Ramos (cell line): ENCODE results near the gene MAPT.

ENCODE experiments used
- in situ Hi-C: fragments of 300-500 bp; cut with MboI; formaldehyde crosslinking; loops from one replicate; pipeline ENCODE4 v1.14.3; 2022; ENCODE audit warnings: low sequenced_read_pairs; ENCODE audit not compliant: unreplicated experiment

The MAPT gene

DNA sequence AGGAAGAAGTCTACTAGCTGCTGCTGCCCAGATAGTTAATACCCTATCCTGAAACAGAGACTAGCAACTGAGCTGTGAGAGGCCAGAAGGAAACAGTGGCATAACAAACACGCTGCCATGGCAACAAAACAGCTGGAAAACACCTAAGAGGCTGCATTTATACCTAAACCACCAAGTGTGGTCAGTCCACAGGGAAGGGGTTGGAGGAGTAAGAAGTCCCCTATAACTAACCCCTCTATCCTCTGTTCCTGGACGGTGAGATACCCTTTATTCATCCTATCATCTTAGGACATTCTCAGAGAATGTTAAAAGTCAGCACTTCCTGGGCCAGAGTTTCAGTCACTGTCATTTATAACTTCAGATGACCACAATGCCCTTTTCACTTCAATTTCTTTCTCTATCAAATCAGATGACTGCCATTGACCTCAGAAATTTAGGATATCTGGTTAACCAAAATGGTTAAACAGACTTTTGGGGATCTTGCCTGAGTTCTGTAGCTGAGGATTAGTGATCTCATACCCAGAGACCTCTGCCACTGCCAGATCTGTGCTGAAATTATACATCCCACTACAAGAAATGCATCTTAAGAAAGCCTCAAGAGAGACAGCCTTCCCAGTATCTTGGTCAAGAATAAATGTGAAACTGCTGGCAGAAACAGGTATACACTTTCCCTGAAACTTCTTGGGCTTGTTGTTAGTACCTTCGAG lies 140.9 kb downstream of the MAPT start:
- in situ Hi-C loops = loop anchor here (25.0 kb wide), 1 partner anchor 177 kb away; no protein-coding TSS in a partner anchor

- in situ Hi-C loops = loop anchor here (25.0 kb wide), 1 partner anchor 176 kb away; no protein-coding TSS in a partner anchor
Observed at GRCh38 chr17:46036491-46036890, 142.1 kb downstream of the MAPT start.

DNA sequence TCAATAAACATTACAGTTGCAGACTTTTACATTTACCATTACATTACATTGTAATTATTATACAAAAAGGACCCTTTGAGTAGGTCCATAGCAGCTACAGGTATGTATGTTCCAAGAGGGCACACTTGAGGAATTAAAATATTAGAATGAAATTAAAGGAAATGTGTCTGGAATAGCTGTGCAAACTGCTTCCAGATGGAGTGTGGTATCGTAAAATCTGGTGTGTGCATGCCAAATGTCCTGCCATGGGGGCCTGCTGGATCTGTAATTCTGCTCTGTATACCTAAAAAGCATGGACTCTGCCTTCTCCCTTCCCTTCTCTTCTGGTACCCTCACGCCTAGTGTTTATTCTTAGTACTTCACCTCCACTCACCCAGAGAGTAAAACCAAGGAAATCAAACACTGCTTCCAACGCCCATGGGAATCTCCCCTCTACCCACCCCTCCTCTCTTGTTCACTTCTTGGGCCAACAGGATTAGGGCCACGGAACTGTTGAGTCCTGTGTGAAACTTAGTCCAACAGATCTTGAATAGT lies 143.4 kb downstream of the MAPT start:
- in situ Hi-C loops = loop anchor here (25.0 kb wide), 1 partner anchor 175 kb away; no protein-coding TSS in a partner anchor

DNA sequence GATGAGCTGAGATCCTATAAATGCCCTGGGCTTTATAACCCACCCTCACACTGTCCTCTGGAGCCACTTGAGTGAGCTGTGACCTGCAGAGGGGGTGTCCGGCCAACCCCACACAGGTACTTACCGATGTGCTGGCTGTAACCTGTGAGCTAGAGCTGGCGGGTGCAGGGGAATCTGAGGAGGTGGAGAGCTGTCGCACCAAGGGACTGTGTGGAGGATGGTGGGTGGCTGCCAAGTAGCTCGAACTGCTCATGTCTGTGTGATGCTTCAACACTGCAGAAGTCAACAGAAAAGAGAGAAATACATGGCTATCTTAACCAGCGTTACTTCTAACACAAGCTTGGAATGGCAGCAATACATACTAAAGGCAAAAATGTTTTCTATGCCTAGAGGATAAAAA lies 144.1 kb downstream of the MAPT start:
- in situ Hi-C loops = loop anchor here (25.0 kb wide), 1 partner anchor 174 kb away; no protein-coding TSS in a partner anchor

DNA sequence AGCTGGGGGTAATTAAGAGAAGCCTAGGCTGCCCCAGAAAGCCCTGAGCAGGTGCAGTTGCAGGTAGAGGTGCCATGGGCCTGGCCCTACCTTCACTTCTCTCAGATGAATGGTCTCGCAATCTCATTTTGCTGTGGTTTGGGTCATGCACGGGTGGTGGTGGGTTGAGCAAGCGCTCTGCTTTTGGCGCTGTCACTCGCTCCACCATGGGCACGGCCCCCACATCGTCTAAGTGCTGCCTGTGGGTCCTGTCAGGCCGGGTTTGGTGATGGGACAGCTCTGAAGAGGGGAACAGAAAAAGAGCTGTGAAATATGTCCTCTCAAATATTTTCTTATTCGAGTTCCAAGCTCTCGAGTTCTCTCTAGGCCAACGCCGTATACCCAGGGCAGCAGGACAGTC lies 144.6 kb downstream of the MAPT start:
- in situ Hi-C loops = loop anchor here (25.0 kb wide), 1 partner anchor 173 kb away; no protein-coding TSS in a partner anchor

- in situ Hi-C loops = loop anchor here (25.0 kb wide), 1 partner anchor 173 kb away; no protein-coding TSS in a partner anchor
Observed at GRCh38 chr17:46039592-46040186, 145.3 kb downstream of the MAPT start.

GRCh38 chr17:46042246-46042645 lies 147.9 kb downstream of the MAPT start:
- in situ Hi-C loops = loop anchor here (25.0 kb wide), 1 partner anchor 170 kb away; no protein-coding TSS in a partner anchor

DNA sequence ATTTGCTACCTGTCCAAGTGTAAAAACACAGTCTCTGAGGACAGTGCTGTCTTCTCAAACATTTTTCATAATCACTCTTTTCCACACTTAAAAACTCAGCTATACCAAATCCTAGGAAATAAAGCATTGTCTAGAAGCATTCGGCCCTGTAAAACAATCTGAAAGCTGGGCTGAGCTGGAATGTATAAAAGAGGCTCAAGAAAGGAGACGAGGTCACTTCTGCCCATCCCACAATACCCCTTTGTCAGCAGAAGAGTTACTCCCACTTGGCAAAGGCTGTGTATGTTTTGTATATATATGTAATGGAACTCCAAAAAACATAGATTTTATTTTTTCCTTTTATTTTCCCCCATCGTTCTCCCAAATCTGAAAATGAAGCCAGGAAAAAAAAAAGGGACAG lies 148.6 kb downstream of the MAPT start:
- in situ Hi-C loops = loop anchor here (25.0 kb wide), 1 partner anchor 169 kb away; no protein-coding TSS in a partner anchor

DNA sequence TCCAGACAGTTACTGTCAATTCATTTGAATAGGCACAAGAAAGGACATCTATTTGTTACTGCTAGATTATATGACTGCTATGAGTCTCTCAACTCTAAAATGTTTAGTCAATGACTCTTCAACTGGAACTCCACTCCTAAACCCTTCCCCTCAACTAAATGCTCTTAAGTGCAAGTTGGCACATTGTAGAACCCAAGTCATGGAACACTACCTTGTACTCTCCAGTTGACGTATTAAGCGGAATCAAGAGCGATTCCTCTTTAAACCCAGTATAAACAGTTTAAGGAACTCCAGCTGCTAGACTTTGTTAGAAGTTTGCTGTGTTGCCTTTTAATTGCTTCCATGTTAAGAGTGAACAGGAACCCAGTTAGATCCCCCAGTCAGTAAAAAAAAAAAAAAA lies 149.3 kb downstream of the MAPT start:
- in situ Hi-C loops = loop anchor here (25.0 kb wide), 1 partner anchor 169 kb away; no protein-coding TSS in a partner anchor

DNA sequence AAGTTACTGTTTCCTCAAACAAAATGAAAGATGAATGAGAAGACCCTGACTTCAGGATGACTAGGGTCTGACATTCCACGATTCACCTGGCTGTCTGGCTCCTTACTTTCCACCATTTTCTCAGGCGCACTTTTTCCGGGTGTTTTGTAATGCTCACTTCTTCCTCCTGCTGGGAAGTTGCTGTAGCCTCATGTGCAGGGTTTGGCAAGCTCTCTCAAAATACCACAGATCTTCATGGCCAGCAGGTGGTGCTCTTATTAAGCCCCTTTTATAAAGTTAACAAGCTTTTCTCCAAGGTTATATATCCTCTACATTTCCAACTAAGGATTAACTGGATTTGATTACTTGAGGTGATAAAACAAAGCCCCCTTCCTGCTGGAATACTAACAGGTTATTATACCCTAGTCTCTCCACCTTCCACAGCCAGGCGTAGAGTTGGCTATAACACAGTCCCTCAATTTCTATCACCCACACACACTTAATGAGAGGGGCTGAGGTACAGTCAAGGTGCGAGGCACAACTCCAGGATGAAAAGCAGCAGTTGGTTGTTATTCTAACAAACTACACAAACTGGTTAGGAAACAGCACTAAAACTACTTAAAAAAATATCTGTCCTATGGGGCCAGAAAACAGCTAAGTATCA lies 150.1 kb downstream of the MAPT start:
- in situ Hi-C loops = loop anchor here (25.0 kb wide), 1 partner anchor 168 kb away; no protein-coding TSS in a partner anchor

- in situ Hi-C loops = loop anchor here (25.0 kb wide), 1 partner anchor 167 kb away; no protein-coding TSS in a partner anchor
Observed at GRCh38 chr17:46044989-46045388, 150.6 kb downstream of the MAPT start.

DNA sequence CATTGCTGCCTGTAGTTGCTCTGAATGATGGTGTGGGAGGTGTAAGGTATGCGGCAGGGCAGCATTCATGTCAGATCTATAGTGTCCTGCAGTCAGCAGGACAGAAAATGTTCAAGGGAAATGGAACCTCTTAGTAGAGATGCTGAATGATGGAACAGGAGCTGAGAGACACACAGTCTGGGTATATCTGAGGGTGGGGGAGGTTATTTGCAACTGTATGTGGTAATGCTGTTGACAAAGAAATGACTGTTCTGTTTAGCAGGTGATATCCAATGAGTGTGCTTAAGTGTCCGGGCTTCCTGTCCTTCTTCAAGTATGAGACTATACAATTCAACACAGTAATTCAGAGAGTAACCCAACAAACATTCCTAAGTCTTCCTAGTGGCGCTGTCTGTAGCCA lies 151.3 kb downstream of the MAPT start:
- in situ Hi-C loops = loop anchor here (25.0 kb wide), 1 partner anchor 167 kb away; no protein-coding TSS in a partner anchor

GRCh38 chr17:46046957-46047356 lies 152.6 kb downstream of the MAPT start:
- in situ Hi-C loops = loop anchor here (25.0 kb wide), 1 partner anchor 165 kb away; no protein-coding TSS in a partner anchor

DNA sequence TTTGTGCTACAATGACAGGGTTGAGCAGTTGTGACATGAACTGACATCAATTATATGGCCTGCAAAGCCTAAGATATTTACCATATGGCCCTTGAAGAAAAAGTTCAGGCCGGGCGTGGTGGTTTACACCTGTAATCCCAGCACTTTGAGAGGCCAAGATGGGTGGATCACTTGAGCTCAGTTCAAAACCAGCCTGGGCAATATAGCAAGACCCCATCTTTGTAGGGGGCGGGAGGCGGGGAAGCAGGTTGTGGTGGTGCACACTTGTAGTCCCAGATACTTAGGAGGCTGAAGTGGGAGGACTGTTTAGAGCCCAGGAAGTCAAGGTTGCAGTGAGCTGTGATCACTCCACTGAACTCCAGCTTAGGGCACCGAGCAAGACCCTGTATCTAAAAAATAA lies 153.0 kb downstream of the MAPT start:
- in situ Hi-C loops = loop anchor here (25.0 kb wide), 1 partner anchor 165 kb away; no protein-coding TSS in a partner anchor

DNA sequence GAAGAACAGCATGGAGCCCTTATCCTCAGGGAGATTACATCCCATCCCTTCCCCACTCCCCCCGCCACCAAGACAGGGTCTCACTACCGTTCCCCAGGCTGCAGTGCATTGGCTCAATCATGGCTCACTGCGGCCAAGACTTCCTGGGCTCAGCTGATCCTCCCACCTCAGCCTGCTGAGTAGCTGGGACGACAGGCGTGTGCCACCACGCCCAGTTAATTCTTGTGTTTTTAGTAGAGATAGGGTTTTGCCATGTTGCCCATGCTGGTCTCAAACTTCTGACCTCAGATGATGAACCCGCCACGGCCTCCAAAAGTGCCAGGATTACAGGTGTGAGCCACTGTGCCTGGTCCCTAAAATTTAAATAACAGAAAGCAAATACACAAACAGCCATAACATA lies 153.5 kb downstream of the MAPT start:
- in situ Hi-C loops = loop anchor here (25.0 kb wide), 1 partner anchor 164 kb away; no protein-coding TSS in a partner anchor

DNA sequence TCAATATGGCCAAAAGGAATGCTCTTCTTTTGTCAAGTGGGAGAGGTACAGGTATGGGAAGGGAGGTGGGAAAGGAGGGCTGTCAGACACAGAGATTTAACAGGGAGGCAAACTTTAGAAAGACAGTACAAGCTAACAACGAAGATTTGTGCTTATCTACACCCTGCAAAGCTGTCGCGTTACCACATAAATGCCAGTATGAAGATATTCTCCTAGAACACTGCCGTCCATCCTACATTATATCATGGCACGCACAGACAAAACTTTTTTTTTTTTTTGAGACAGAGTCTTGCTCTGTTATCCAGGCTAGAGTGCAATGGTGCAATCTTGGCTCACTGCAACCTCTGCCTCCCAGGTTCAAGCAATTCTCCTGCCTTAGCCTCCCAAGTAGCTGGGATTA lies 155.3 kb downstream of the MAPT start:
- in situ Hi-C loops = loop anchor here (25.0 kb wide), 1 partner anchor 163 kb away; no protein-coding TSS in a partner anchor

GRCh38 chr17:46053911-46054534 lies 159.7 kb downstream of the MAPT start:
- in situ Hi-C loops = no loop called here

GRCh38 chr17:46056800-46057304 lies 162.5 kb downstream of the MAPT start:
- in situ Hi-C loops = no loop called here

DNA sequence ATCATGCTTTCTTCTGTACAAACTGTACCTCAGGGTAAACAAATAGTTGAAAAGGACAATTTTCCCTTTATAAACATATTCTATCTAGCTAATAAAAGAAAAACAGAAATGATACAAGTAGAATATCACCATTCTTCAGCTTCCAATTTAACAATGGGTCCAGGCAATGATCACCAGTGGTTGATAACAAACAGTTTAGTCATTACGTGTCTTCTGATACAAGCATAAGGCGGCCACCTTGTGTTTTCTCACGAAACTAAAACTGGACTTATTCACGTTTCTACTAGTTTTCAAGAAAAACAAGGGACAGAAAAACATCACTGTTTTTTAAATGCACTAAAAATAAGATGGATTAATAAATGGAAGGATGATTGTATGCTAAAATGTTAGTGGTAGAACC lies 163.0 kb downstream of the MAPT start:
- in situ Hi-C loops = no loop called here
